ENCODE data around the gene THSD7B.

Gene THSD7B

GRCh38 chr2:137023205-137023604 is 257.9 kb downstream of the THSD7B start:
- no CpG with 5 or more reads among the region's 2 CpGs for WGBS, 2 donors (ENCODE audit: extremely low coverage in 2 of 2, insufficient read length in 2 of 2, insufficient replicate concordance in 1 of 2)

DNA sequence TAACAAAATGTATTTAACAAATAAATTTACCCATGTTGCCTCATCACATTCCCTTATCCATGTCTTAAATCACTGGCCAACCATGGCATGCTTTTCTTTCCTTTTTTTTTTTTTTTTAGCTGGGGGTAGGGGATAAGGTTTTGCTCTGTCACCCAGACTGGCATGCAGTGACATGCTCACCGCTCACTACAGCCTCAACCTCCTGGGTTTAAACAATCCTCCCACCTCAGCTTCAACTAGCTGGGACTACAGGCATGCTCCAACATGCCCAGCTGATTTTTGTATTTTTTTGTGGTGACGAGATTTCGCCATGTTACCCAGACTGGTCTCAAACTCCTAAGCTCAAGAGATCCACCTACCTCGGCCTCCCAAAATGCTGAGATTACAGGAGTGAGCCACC is 266.4 kb downstream of the THSD7B start:
- no peak overlapping the region for H2BK5ac ChIP-seq (ENCODE audit: low read length)
- H3K79me1 ChIP-seq (ENCODE audit: low read depth, low read length): no peaks in the 10 kb centered on the region
- H4K91ac ChIP-seq (ENCODE audit: low read depth, low read length, poor library complexity): no peak overlapping the region
- H2AK5ac ChIP-seq (ENCODE audit: low read depth, low read length): no peak overlapping the region
- DNase-seq (ENCODE audit: low spot score): no peak
- H2BK15ac ChIP-seq (ENCODE audit: low read length): no peak overlapping the region
- no CpG with 5 or more reads among the region's 4 CpGs for WGBS, 2 donors (ENCODE audit: extremely low coverage in 2 of 2, insufficient read length in 2 of 2, insufficient replicate concordance in 1 of 2)
- no peak overlapping the region for H2BK12ac ChIP-seq (ENCODE audit: low read length)
- no peaks in the 10 kb centered on the region for H3K9me3 ChIP-seq (replicated peaks in 1 of 2; ENCODE audit: control insufficient read depth in 2 of 2, insufficient read depth in 1 of 2, low read depth in 1 of 2, low read length in 2 of 2)
- no peaks in the 10 kb centered on the region for H3K36me3 ChIP-seq (replicated peaks in 1 of 2; ENCODE audit: control insufficient read depth in 2 of 2, insufficient read depth in 2 of 2, low read length in 2 of 2)
- no peak overlapping the region for H3K4ac ChIP-seq (ENCODE audit: low read length)
- H2BK120ac ChIP-seq (ENCODE audit: low read depth, low read length): no peak overlapping the region
- H4K8ac ChIP-seq (ENCODE audit: low read depth, low read length): no peak overlapping the region
- no peaks in the 10 kb centered on the region for H3K27me3 ChIP-seq (ENCODE audit: control insufficient read depth in 3 of 3, insufficient read depth in 3 of 3, low read depth in 1 of 3, low read length in 3 of 3)
- no peak overlapping the region for H3K23ac ChIP-seq (ENCODE audit: low read depth, low read length, poor library complexity)
- H3K18ac ChIP-seq (ENCODE audit: low read length): no peak overlapping the region
- H3K4me2 ChIP-seq (ENCODE audit: insufficient read depth, low read length, poor library complexity, severe bottlenecking): no peak overlapping the region
- no peak overlapping the region for H3K4me3 ChIP-seq (ENCODE audit: low read length in 2 of 2)
- no peak overlapping the region for H2AFZ ChIP-seq (ENCODE audit: low read length)
- no peak overlapping the region for H3K27ac ChIP-seq (replicated peaks; ENCODE audit: low read length)
- no peaks in the 10 kb centered on the region for H3K4me1 ChIP-seq (ENCODE audit: control insufficient read depth in 2 of 2, insufficient read depth in 1 of 2, low read depth in 1 of 2, low read length in 2 of 2)
- H3K9ac ChIP-seq (ENCODE audit: low read depth, low read length, poor library complexity): no peak overlapping the region
- H3K14ac ChIP-seq (ENCODE audit: low read length): no peak overlapping the region

More at GRCh38 chr2:137023205-137023604, 257.9 kb downstream of the THSD7B start:
- no peaks in the 10 kb centered on the region for H3K9me3 ChIP-seq (replicated peaks in 1 of 2; ENCODE audit: control insufficient read depth in 2 of 2, insufficient read depth in 1 of 2, low read depth in 1 of 2, low read length in 2 of 2)
- no peaks in the 10 kb centered on the region for H3K27me3 ChIP-seq (ENCODE audit: control insufficient read depth in 3 of 3, insufficient read depth in 3 of 3, low read depth in 1 of 3, low read length in 3 of 3)
- H3K4me2 ChIP-seq (ENCODE audit: insufficient read depth, low read length, poor library complexity, severe bottlenecking): no peak overlapping the region
- no peak overlapping the region for H3K27ac ChIP-seq (replicated peaks; ENCODE audit: low read length)
- no peak overlapping the region for H2BK120ac ChIP-seq (ENCODE audit: low read depth, low read length)
- peaks cover 0 to 2% of the 10 kb centered on the region in 2 donors for H3K4me1 ChIP-seq (ENCODE audit: control insufficient read depth in 2 of 2, insufficient read depth in 1 of 2, low read depth in 1 of 2, low read length in 2 of 2)
- no peak overlapping the region for H3K23ac ChIP-seq (ENCODE audit: low read depth, low read length, poor library complexity)
- no peak overlapping the region for H4K8ac ChIP-seq (ENCODE audit: low read depth, low read length)
- no peak overlapping the region for H2BK5ac ChIP-seq (ENCODE audit: low read length)
- DNase-seq (ENCODE audit: low spot score): no peak
- no peak overlapping the region for H3K4ac ChIP-seq (ENCODE audit: low read length)
- H4K91ac ChIP-seq (ENCODE audit: low read depth, low read length, poor library complexity): no peak overlapping the region
- no peak overlapping the region for H3K4me3 ChIP-seq (ENCODE audit: low read length in 2 of 2)
- no peaks in the 10 kb centered on the region for H3K79me1 ChIP-seq (ENCODE audit: low read depth, low read length)
- no peak overlapping the region for H3K18ac ChIP-seq (ENCODE audit: low read length)
- no peak overlapping the region for H2BK12ac ChIP-seq (ENCODE audit: low read length)
- no peaks in the 10 kb centered on the region for H3K36me3 ChIP-seq (replicated peaks in 1 of 2; ENCODE audit: control insufficient read depth in 2 of 2, insufficient read depth in 2 of 2, low read length in 2 of 2)
- no peak overlapping the region for H2AFZ ChIP-seq (ENCODE audit: low read length)
- H2BK15ac ChIP-seq (ENCODE audit: low read length): no peak overlapping the region
- H3K9ac ChIP-seq (ENCODE audit: low read depth, low read length, poor library complexity): no peak overlapping the region
- H2AK5ac ChIP-seq (ENCODE audit: low read depth, low read length): no peak overlapping the region
- H3K14ac ChIP-seq (ENCODE audit: low read length): no peak overlapping the region

- H2AK5ac ChIP-seq (ENCODE audit: low read depth, low read length): no peak overlapping the region
- no peak overlapping the region for H3K27ac ChIP-seq (replicated peaks; ENCODE audit: low read length)
- no peak overlapping the region for H4K91ac ChIP-seq (ENCODE audit: low read depth, low read length, poor library complexity)
- DNase-seq (ENCODE audit: low spot score): no peak
- no peak overlapping the region for H2BK15ac ChIP-seq (ENCODE audit: low read length)
- H3K79me1 ChIP-seq (ENCODE audit: low read depth, low read length): no peaks in the 10 kb centered on the region
- no peak overlapping the region for H3K4me3 ChIP-seq (ENCODE audit: low read length in 2 of 2)
- H3K27me3 ChIP-seq (ENCODE audit: control insufficient read depth in 3 of 3, insufficient read depth in 3 of 3, low read depth in 1 of 3, low read length in 3 of 3): no peaks in the 10 kb centered on the region
- peaks cover 0 to 2% of the 10 kb centered on the region in 2 donors for H3K4me1 ChIP-seq (ENCODE audit: control insufficient read depth in 2 of 2, insufficient read depth in 1 of 2, low read depth in 1 of 2, low read length in 2 of 2)
- no peak overlapping the region for H3K4me2 ChIP-seq (ENCODE audit: insufficient read depth, low read length, poor library complexity, severe bottlenecking)
- H2BK5ac ChIP-seq (ENCODE audit: low read length): no peak overlapping the region
- no peak overlapping the region for H3K18ac ChIP-seq (ENCODE audit: low read length)
- no CpG with 5 or more reads among the region's 1 CpG for WGBS, 2 donors (ENCODE audit: extremely low coverage in 2 of 2, insufficient read length in 2 of 2, insufficient replicate concordance in 1 of 2)
- H4K8ac ChIP-seq (ENCODE audit: low read depth, low read length): no peak overlapping the region
- H3K36me3 ChIP-seq (replicated peaks in 1 of 2; ENCODE audit: control insufficient read depth in 2 of 2, insufficient read depth in 2 of 2, low read length in 2 of 2): no peaks in the 10 kb centered on the region
- no peak overlapping the region for H2BK120ac ChIP-seq (ENCODE audit: low read depth, low read length)
- no peak overlapping the region for H3K4ac ChIP-seq (ENCODE audit: low read length)
- no peaks in the 10 kb centered on the region for H3K9me3 ChIP-seq (replicated peaks in 1 of 2; ENCODE audit: control insufficient read depth in 2 of 2, insufficient read depth in 1 of 2, low read depth in 1 of 2, low read length in 2 of 2)
- H3K23ac ChIP-seq (ENCODE audit: low read depth, low read length, poor library complexity): no peak overlapping the region
- H3K9ac ChIP-seq (ENCODE audit: low read depth, low read length, poor library complexity): no peak overlapping the region
- H3K14ac ChIP-seq (ENCODE audit: low read length): no peak overlapping the region
- no peak overlapping the region for H2BK12ac ChIP-seq (ENCODE audit: low read length)
- no peak overlapping the region for H2AFZ ChIP-seq (ENCODE audit: low read length)
Observed at GRCh38 chr2:137036619-137037018, 271.3 kb downstream of the THSD7B start.

- no peak overlapping the region for H3K18ac ChIP-seq (ENCODE audit: low read length)
Observed at GRCh38 chr2:137039482-137040152, 274.3 kb downstream of the THSD7B start.

More at GRCh38 chr2:137039482-137040152, 274.3 kb downstream of the THSD7B start:
- Histone ChIP-seq H3K4me1 (ENCODE audit: control insufficient read depth in 2 of 2, insufficient read depth in 1 of 2, low read depth in 1 of 2, low read length in 2 of 2) (peaks cover 0 to 2% of the 10 kb centered on the region in 2 donors), H3K23ac (ENCODE audit: low read depth, low read length, poor library complexity) (no peak overlapping the region), H4K8ac (ENCODE audit: low read depth, low read length) (no peak overlapping the region), H3K14ac (ENCODE audit: low read length) (no peak overlapping the region), H3K36me3 (replicated peaks in 1 of 2; ENCODE audit: control insufficient read depth in 2 of 2, insufficient read depth in 2 of 2, low read length in 2 of 2) (no peaks in the 10 kb centered on the region), H3K9ac (ENCODE audit: low read depth, low read length, poor library complexity) (no peak overlapping the region), H2AK5ac (ENCODE audit: low read depth, low read length) (no peak overlapping the region), H3K4me3 (ENCODE audit: low read length in 2 of 2) (no peak overlapping the region), H2BK12ac (ENCODE audit: low read length) (no peak overlapping the region), H3K4me2 (ENCODE audit: insufficient read depth, low read length, poor library complexity, severe bottlenecking) (no peak overlapping the region), H2BK15ac (ENCODE audit: low read length) (no peak overlapping the region), H2BK120ac (ENCODE audit: low read depth, low read length) (no peak overlapping the region), H3K4ac (ENCODE audit: low read length) (no peak overlapping the region), H2AFZ (ENCODE audit: low read length) (no peak overlapping the region), H2BK5ac (ENCODE audit: low read length) (no peak overlapping the region), H3K27me3 (ENCODE audit: control insufficient read depth in 3 of 3, insufficient read depth in 3 of 3, low read depth in 1 of 3, low read length in 3 of 3) (no peaks in the 10 kb centered on the region), H3K27ac (replicated peaks; ENCODE audit: low read length) (no peak overlapping the region), H3K79me1 (ENCODE audit: low read depth, low read length) (no peaks in the 10 kb centered on the region), H4K91ac (ENCODE audit: low read depth, low read length, poor library complexity) (no peak overlapping the region), H3K9me3 (replicated peaks in 1 of 2; ENCODE audit: control insufficient read depth in 2 of 2, insufficient read depth in 1 of 2, low read depth in 1 of 2, low read length in 2 of 2) (no peaks in the 10 kb centered on the region)
- WGBS, 2 donors (ENCODE audit: extremely low coverage in 2 of 2, insufficient read length in 2 of 2, insufficient replicate concordance in 1 of 2): no CpG with 5 or more reads among the region's 2 CpGs
- no peak for DNase-seq (ENCODE audit: low spot score)
